ENCODE measurements around the gene ASS1. TPM values are rescaled to one million over a fixed set of nuclear protein-coding genes. Genes with fewer than 3 reads are reported as not detected.

ASS1 gene
- total RNA-seq, 1 donor from 2014 or later, result 101 TPM

DNA sequence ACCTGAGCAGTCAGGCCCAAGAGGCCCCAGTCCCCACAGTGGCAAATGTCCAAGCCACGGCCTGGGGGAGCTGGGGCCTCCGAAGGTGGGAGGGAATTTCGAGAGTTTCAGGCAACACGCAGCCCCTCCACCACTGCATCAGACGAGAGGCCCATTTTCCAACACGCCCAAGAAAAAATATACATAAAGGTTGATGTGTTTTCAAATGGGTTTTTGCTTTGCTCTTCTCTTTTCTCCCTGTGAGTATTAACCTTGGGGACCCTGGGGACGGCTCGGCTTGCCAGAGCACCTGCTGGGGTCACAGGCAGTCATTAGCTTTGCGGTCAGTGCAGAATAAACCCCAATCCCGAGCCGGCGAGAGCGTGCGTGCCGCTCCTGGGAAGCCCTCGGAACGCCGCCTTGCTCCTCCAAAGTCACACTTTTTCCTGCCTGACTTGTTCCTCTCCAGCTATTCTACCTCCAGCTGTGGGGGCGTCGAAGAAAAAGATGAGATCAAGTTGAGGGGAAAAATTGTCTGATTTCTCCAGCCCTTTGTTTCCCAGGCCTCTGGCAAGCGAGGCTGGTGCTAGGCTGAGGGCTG lies 31.5 kb downstream of the ASS1 start:
- no peak for ATAC-seq

DNA sequence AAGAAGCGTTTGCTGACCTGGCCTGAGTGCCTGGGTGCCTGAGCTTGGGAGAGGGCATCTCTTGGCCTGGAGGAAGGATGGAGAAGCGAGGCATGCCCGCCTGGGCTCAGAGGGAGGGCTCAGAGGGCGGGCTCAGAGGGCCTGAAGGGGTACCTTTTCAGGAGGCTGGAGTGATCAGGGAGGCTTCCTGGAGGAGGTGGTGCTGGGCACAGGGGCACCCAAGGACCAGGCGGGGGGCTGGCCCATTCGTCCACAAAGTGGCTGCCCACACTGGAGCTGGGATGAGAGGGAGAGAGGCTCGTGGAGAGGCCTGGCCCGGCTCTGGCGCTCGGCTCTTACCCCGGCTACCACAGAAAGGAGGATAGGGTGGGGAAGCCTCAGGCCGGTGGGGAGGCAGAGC lies 32.8 kb downstream of the ASS1 start:
- ATAC-seq, result peak; percentile 5

GRCh38 chr9:130478152-130478551 lies 33.4 kb downstream of the ASS1 start:
- ATAC-seq, result no peak

DNA sequence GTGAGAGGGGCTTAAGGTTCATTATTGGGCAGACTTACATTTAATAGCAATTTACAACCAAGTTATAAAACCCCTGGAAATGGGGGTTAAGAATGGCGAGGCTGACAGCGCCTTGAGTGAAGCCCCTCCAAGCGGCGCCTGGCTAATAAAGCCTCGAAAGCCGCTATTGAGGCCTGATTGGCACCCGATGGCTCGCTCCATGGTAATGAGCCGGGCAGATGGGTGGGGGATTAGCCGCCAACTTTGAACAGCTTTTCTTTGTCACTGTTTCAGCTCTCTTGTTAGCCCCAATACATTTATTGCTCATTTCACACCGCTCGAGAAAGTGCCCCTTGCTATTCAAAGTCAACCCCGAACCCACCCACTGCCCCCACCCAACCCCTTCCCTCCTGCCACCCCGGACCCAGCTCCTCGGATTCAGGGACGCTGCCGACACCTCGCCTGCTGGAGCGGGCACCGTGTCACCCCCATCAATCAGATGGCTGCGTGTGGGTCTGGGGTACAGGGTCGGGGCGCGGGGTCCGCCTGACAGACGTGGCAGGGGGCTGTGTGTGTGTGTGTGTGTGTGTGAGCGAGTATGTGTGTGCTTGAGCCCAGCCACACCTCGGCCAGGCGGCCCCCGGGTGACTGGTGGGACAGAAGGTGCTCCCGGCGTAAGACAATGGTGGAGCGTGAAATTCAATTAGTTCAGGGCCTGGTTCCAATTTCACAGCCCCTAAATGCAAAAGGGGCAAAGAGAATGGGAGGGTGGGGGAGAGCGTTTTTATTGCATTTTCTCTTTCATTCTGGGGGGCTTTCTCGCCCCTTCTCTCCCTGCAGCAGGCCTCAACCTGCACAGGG lies 34.2 kb downstream of the ASS1 start:
- no peak for ATAC-seq

- no peak for ATAC-seq
These were observed 34.8 kb downstream of the ASS1 start for GRCh38 chr9:130479587-130479986.

GRCh38 chr9:130480673-130481072 lies 35.9 kb downstream of the ASS1 start:
- peak; percentile 25 for ATAC-seq

- ATAC-seq, result no peak
These were observed 37.7 kb downstream of the ASS1 start for GRCh38 chr9:130482463-130482862.

GRCh38 chr9:130483371-130483971 lies 38.7 kb downstream of the ASS1 start:
- no peak for ATAC-seq

DNA sequence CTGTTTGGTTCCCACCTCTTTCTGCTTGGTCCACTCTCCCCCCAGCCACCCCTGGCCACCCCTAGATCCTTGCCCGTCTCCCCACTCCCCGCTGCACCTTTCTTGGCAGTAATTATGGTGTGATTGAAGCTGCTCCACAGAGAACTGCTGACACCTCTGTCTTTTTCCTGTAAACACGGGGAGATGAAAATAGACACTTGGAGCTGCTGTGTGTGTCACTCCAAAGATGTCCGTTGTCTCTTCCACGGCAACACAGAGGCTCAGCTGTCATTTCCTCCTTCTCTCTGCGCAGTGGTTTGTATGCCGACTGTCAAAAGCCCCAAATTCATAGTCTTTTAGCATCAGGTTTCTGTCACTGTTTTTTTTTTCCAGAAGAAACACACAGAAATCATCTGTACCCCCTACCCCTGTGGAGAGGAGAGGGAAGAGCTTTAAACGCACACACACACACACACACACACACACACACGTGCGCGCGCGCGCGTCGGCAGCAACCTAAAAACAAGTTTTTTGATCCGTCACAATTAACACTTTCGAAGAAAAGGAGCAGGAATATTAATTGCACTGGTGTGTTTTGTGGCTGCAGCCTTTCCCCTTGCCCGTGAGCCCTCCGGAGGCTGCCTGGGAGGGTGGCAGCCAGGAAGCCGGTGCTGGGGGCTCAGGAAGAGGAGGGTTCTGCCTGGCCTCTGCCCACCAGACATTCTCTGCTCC lies 39.8 kb downstream of the ASS1 start:
- no peak for ATAC-seq

- no peak for ATAC-seq
These were observed 41.3 kb downstream of the ASS1 start for GRCh38 chr9:130486103-130486502.

DNA sequence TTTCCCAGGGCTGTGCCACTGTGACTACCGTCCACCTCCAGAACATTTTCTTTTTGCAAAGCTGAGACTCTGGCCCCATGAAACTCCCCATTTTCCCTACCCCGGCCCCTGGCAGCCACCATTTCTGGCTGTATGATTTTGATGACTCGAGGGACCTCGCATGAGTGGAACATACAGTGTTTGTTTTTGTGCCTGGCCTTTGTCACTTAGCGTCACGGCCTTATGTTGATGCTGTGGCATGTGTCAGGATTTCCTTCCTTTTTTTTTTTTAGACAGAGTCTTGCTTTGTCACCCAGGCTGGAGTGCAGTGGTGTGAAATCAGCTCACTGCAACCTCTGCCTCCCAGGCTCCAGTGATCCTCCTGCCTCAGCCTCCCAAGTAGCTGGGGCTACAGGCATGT lies 42.7 kb downstream of the ASS1 start:
- ATAC-seq, result no peak

DNA sequence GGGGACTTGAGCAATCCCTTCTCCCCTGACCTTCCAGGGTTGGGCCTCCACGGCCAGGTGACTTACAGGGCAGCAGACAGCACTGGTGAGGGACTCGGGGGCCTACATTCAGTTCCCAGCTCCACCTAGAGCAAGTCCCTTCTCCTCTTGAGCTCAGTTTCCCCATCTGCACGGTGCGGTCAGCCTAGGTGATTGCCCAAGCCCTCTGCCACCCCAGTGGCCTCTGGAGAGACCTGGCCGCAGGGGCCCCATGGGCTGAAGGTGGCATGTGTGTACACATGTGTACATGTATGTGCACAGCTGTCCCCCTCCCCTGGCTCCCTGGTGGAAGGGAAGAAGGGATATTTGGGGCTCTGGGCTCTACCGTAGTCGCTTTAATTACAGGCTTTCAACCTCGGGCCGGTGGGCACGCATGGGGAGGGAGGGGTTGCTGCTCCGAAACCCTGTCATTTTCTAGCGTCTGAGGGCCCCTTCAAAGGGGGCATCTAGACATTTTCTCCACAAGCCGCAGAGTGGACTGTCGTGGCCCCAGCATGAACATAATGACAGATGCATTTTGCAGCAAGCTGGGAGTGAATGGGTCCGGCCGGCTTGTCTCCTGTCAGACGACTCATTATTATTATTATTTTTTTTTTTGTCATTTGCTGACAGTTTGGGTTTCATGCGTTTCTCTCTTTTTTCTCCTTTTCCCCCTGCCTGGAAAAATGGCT lies 44.0 kb downstream of the ASS1 start:
- ATAC-seq, result no peak

DNA sequence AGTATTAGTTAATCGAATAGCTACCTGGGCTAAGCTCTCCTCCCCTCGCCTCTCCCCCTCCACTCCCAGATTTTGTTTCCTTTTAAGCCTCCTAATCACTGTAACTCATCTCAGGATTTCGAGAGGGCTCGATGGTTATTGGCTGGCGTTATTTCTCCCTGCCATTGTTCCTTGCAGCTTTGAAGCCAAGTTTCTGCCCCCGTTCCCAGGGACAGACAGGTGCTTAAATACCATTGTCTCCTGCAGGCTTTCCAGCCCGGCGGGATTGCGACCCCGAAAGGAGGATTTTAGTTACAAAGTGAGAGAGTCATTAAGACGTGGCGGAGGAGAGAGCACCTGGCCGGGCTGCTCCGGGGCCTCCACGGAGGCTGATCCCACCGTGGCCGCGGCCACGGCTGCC lies 46.2 kb downstream of the ASS1 start:
- peak; percentile 7 for ATAC-seq

DNA sequence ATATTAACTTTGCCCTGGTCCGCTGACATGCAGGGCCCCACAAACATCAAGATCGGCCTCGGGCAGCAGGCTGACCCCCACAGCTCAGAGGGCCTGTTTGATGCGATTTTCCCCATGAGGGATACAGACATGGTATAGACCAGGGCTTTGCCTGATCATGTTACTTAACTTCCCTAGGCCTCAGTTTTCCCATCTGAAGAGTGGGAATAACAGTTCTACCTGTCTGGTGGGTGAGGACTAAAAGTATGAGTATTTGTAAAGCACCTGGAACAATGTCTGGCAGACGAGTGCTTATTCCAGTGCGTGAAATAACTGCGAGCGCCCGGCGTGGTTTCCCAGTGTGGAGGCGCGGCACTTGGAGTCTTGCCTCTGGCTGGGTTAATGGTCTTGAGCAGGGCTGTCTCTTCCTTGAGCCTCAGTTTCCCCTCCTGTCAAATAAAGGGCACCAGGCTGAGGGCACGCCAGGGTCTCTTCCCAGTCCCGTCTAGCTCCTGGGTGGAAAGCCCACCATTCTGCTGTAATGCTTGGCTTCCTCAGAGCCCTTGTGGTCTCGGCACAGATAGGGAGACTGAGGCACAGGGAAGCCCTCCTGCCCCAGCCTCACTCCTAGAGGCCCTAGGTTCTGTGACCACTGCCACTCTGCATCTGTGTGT lies 47.2 kb downstream of the ASS1 start:
- ATAC-seq, result no peak

DNA sequence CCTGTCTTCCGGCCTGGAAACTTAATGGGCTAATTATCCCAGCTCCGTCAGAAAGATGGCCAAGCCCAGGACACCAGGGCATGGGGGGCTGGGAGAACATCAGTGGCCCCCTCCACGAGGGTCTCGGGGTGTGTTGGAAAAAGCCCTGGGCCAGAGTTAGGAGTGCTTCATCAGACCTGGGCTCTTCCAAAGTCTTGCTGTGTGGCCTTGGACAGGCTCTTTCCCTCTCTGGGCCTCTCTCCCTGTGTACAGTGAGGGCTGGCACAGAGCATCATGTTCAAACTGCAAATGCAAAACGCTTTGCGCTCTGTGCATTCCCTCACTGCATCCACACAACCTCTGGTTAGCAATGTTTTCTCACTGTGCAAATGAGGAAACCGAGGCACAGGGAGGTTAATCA lies 48.3 kb downstream of the ASS1 start:
- ATAC-seq, result no peak

- ATAC-seq, result no peak
These were observed 48.7 kb downstream of the ASS1 start for GRCh38 chr9:130493476-130493875.

- ATAC-seq, result no peak
These were observed 50.3 kb downstream of the ASS1 start for GRCh38 chr9:130495067-130495466.

GRCh38 chr9:130497139-130497538 lies 52.4 kb downstream of the ASS1 start:
- no peak for ATAC-seq

GRCh38 chr9:130498298-130498917 lies 53.6 kb downstream of the ASS1 start:
- peak; percentile 30 for ATAC-seq

DNA sequence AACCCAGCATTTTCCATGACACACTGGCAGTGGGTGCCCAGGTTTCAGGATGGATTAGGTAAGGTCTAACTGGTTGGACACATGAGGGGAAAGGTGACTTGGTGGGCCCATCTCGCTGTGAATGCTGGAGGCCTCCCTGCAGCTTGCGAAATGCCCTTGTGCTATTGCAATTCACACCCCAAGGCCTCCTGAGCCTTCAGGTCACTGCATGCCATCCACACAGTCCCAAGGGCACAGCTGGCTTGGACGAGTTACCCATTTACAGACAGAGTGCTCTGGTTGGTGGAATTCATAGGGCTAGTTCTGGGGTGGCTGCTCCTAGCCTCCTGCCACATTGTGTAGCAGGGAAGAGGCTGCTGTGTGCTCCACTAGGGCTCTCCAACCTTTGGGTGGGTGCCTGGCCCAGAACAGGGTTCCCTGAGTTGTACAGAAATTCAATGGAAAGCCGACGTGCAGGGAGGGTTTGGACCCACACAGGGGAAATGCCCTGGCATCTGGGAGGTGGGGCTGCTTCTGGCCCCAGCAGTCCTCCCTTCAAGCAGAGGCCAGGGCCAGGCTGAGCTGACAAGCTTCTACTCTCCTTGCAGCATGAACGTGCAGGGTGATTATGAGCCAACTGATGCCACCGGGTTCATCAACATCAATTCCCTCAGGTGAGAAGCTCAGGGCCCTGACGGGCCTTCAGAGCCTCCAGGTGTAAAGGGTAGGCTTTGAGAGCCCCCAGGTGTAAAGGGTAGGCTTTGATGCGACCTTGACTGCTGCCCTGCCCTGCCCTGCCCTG lies 54.3 kb downstream of the ASS1 start:
- peak; percentile 7 for ATAC-seq

DNA sequence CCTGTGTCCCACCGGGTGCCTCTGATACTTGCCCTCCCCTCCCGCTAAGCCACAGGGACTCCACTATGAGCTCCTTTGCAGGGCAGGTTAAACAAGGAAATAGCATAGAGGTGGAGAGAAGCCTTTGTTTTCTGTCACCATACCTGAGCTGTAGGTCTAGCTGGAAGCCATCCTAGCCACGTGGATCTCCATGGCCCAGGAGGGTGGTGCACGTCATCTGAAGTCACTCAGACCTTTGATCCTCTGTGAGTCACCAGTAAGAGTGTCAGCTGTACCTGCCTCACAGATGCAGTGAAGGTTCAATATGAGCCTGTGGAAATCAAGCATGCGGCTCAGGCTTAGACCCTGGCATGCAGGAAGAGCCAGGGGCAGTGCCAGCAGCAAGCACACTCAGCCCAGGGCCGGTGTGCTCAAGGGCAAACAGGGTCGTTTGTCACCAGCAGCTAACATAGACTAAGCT lies 55.1 kb downstream of the ASS1 start:
- ATAC-seq, result peak; percentile 97
